Fibroblast of pulmonary artery (primary cell): Measurements from ENCODE around the gene CHN2.
"Not testable (repeated sequence)": the region's sequence is repeated elsewhere in the genome, so short reads cannot be mapped to it uniquely, and the experiment has no call there.

Source experiments
- DNase-seq: peaks from one replicate; pipeline ENCODE4 v3.0.0-alpha.2; 2010; ENCODE audit warnings: low read depth
- H3K4me3 ChIP-seq: replicated peaks from 2 replicates; pipeline ENCODE4 v1.5.1; 2011; ENCODE audit warnings: low read depth, mild to moderate bottlenecking, control low read depth, low read length, moderate library complexity
- CTCF ChIP-seq: IDR thresholded peaks from 2 replicates; pipeline ENCODE4 v1.5.1; 2011; ENCODE audit warnings: mild to moderate bottlenecking, control low read depth, low read length, inconsistent platforms; ENCODE audit errors: missing control alignments

The CHN2 gene

GRCh38 chr7:29204491-29205272 is 10.1 kb downstream of the CHN2 start:
- TF ChIP-seq CTCF = no peak
- no peak overlapping the region for H3K4me3 ChIP-seq

GRCh38 chr7:29207162-29207801 is 12.7 kb downstream of the CHN2 start:
- no peak overlapping the region for H3K4me3 ChIP-seq
- DNase-seq = peak; percentile 18
- no peak for TF ChIP-seq CTCF

More at GRCh38 chr7:29204491-29205272, 10.1 kb downstream of the CHN2 start:
- DNase-seq = no peak

GRCh38 chr7:29208410-29209250 is 14.1 kb downstream of the CHN2 start:
- DNase-seq = no peak
- H3K4me3 ChIP-seq = no peak overlapping the region
- TF ChIP-seq CTCF = no peak

GRCh38 chr7:29209745-29210144 is 15.2 kb downstream of the CHN2 start:
- DNase-seq = no peak
- no peak overlapping the region for H3K4me3 ChIP-seq
- no peak for TF ChIP-seq CTCF

- H3K4me3 ChIP-seq, DNase-seq: not testable (repeated sequence)
Measured at GRCh38 chr7:29212736-29213135, 18.2 kb downstream of the CHN2 start.

GRCh38 chr7:29214056-29214455 is 19.5 kb downstream of the CHN2 start:
- DNase-seq = no peak
- TF ChIP-seq CTCF = no peak
- no peak overlapping the region for H3K4me3 ChIP-seq

GRCh38 chr7:29214816-29215215 is 20.2 kb downstream of the CHN2 start:
- peak; percentile 29 for DNase-seq
- H3K4me3 ChIP-seq = no peak overlapping the region
- TF ChIP-seq CTCF = no peak
